Trophoblast cell (in vitro differentiated cells and primary cell): ENCODE results near the gene LRRC8D.
A peak's percentile ranks its signal among the peaks of the same experiment; 100 is the strongest.

Experiments
- DNase-seq, 2 donors: peaks; one replicate each; pipeline ENCODE4 v3.0.0-alpha.2; 2016
- H2AFZ ChIP-seq: 2 replicates; pipeline ENCODE4 v1.6.1; 2013; ENCODE audit warnings: low read length, moderate library complexity, mild to moderate bottlenecking; ENCODE audit not compliant: insufficient read depth, poor library complexity
- H2AK5ac ChIP-seq: 2 replicates; pipeline ENCODE4 v1.6.1; 2013; ENCODE audit warnings: mild to moderate bottlenecking, low read length
- H2BK120ac ChIP-seq: 2 replicates; pipeline ENCODE4 v1.6.1; 2013; ENCODE audit warnings: low read length, mild to moderate bottlenecking, moderate library complexity; ENCODE audit not compliant: insufficient read depth, poor library complexity
- H2BK12ac ChIP-seq: 2 replicates; pipeline ENCODE4 v1.6.1; 2013; ENCODE audit warnings: mild to moderate bottlenecking, low read length, moderate library complexity
- H2BK5ac ChIP-seq: 2 replicates; pipeline ENCODE4 v1.6.1; 2013; ENCODE audit warnings: low read length, low read depth, moderate library complexity, mild to moderate bottlenecking; ENCODE audit not compliant: poor library complexity
- H3K14ac ChIP-seq: 2 replicates; pipeline ENCODE4 v1.6.1; 2013; ENCODE audit warnings: mild to moderate bottlenecking, low read length
- H3K18ac ChIP-seq: 2 replicates; pipeline ENCODE4 v1.6.1; 2013; ENCODE audit warnings: mild to moderate bottlenecking, low read length
- H3K23ac ChIP-seq: 2 replicates; pipeline ENCODE4 v1.6.1; 2013; ENCODE audit warnings: low read length
- H3K27ac ChIP-seq: 2 replicates; pipeline ENCODE4 v1.5.1; 2013; ENCODE audit warnings: low read depth, mild to moderate bottlenecking, inconsistent platforms, low read length, moderate library complexity
- H3K27me3 ChIP-seq: 2 replicates; pipeline ENCODE4 v1.6.1; 2013; ENCODE audit warnings: inconsistent platforms, mild to moderate bottlenecking, low read length, moderate library complexity; ENCODE audit not compliant: insufficient read depth
- H3K36me3 ChIP-seq, 2 experiments: 1 replicate in 1 of 2; 2 replicates in 1 of 2; pipeline ENCODE4 v1.6.1; 2013; ENCODE audit warnings: low read length in 2 of 2, mild to moderate bottlenecking in 2 of 2, moderate library complexity in 1 of 2; ENCODE audit not compliant: insufficient read depth in 2 of 2, control insufficient read depth in 1 of 2
- H3K4ac ChIP-seq: 2 replicates; pipeline ENCODE4 v1.6.1; 2013; ENCODE audit warnings: low read depth, mild to moderate bottlenecking, low read length, moderate library complexity
- H3K4me1 ChIP-seq, 2 experiments: 1 replicate in 1 of 2; 2 replicates in 1 of 2; pipeline ENCODE4 v1.6.1; 2013; ENCODE audit warnings: low read length in 2 of 2, mild to moderate bottlenecking in 2 of 2, moderate library complexity in 1 of 2; ENCODE audit not compliant: insufficient read depth in 2 of 2, control insufficient read depth in 1 of 2
- H3K4me2 ChIP-seq: 2 replicates; pipeline ENCODE4 v1.6.1; 2013; ENCODE audit warnings: inconsistent platforms, mild to moderate bottlenecking, low read length, moderate library complexity
- H3K4me3 ChIP-seq: 2 replicates; pipeline ENCODE4 v1.5.1; 2013; ENCODE audit warnings: mild to moderate bottlenecking, low read depth, low read length, inconsistent platforms
- H3K79me1 ChIP-seq: one replicate; pipeline ENCODE4 v1.6.1; 2013; ENCODE audit warnings: low read length
- H3K79me2 ChIP-seq: 2 replicates; pipeline ENCODE4 v1.6.1; 2013; ENCODE audit warnings: low read length, mild to moderate bottlenecking; ENCODE audit not compliant: control insufficient read depth, insufficient read depth, poor library complexity
- H3K9ac ChIP-seq: 2 replicates; pipeline ENCODE4 v1.6.1; 2013; ENCODE audit warnings: mild to moderate bottlenecking, low read length
- H3K9me3 ChIP-seq: 2 replicates; pipeline ENCODE4 v1.6.1; 2013; ENCODE audit warnings: low read depth, mild to moderate bottlenecking, control low read depth, inconsistent platforms, low read length; ENCODE audit not compliant: insufficient read depth
- H4K12ac ChIP-seq: 2 replicates; pipeline ENCODE4 v1.6.1; 2013; ENCODE audit warnings: low read depth, mild to moderate bottlenecking, low read length, moderate library complexity
- H4K8ac ChIP-seq: 2 replicates; pipeline ENCODE4 v1.6.1; 2013; ENCODE audit warnings: low read depth, mild to moderate bottlenecking, low read length, moderate library complexity
- H4K91ac ChIP-seq: one replicate; pipeline ENCODE4 v1.6.1; 2013; ENCODE audit warnings: low read depth, mild to moderate bottlenecking, low read length, moderate library complexity
- WGBS: extraction: QIAGEN DNeasy Blood & Tissue Kit; methylation state at CpG from one replicate; pipeline ENCODE4 v1.1.7; 2013; ENCODE audit warnings: missing lambda C conversion rate; ENCODE audit not compliant: insufficient read length, insufficient coverage; ENCODE audit errors: extremely low coverage; 5-methylcytosine and 5-hydroxymethylcytosine counted together

The LRRC8D gene

DNA sequence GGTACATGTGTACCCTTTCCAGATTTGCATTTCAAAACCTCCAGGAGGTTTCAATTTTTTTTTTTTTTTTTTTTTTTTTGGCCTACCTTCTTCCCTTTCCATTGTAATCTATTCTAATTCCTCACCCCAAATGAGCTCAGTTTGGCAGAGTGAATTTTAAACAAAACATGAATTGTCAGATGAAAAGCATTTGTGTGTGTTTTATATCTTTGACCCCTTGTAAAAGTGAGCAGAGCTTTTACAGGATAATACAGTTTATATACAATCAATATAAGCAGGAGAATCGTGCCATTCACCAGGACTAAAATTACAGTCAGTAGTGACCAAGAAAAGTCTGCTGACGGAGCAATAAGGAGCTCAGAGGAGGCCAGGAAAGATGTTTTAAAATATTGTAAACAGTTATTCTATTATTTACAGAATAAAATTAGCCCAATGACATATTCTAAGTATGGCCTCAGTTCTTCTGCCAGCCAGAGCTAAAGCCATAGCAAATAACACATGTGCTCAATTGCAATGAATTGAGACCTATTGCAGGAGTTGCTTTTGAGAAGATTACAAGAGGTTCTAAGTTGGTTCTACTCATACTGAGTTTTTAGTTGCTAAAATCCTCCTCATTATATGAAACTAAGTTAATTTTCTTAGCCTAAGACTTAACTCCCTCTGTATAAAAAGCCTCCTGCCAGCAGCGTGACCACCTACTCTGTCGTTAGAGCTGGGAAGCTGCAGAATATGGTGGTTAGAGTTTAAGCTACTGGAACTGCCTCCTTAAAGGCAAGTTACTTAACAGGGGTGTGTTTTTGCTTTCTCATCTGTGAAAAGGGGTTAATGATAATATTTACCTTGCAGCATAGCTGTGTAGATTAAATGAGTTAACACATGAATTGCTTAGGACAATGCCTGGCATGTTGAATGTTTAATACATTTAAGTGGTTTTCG lies 123.3 kb downstream of the LRRC8D start:
- H3K36me3 ChIP-seq = no peaks in the 10 kb centered on the region
- no peak for DNase-seq
- H3K23ac ChIP-seq = no peak overlapping the region
- H3K18ac ChIP-seq = no peak overlapping the region
- no peak overlapping the region for H4K91ac ChIP-seq
- no peak overlapping the region for H4K8ac ChIP-seq
- H3K4me1 ChIP-seq = peaks cover 17 to 19% of the 10 kb centered on the region in 2 experiments
- H3K9me3 ChIP-seq = no peaks in the 10 kb centered on the region
- no peak overlapping the region for H2BK5ac ChIP-seq
- no peak overlapping the region for H2BK12ac ChIP-seq
- peaks cover 8% of the 10 kb centered on the region for H3K79me1 ChIP-seq
- peak overlapping the region; percentile 82 for H3K27ac ChIP-seq
- H3K14ac ChIP-seq = no peak overlapping the region
- WGBS = no CpG with 5 or more reads among the region's 5 CpGs
- no peak overlapping the region for H3K4me2 ChIP-seq
- no peaks in the 10 kb centered on the region for H3K27me3 ChIP-seq
- H3K4ac ChIP-seq = no peak overlapping the region
- H3K9ac ChIP-seq = no peak overlapping the region
- no peaks in the 10 kb centered on the region for H3K79me2 ChIP-seq
- H2AK5ac ChIP-seq = no peak overlapping the region
- H2AFZ ChIP-seq = no peak overlapping the region
- peak overlapping the region; percentile 72 for H2BK120ac ChIP-seq
- no peak overlapping the region for H3K4me3 ChIP-seq
- H4K12ac ChIP-seq = no peak overlapping the region

DNA sequence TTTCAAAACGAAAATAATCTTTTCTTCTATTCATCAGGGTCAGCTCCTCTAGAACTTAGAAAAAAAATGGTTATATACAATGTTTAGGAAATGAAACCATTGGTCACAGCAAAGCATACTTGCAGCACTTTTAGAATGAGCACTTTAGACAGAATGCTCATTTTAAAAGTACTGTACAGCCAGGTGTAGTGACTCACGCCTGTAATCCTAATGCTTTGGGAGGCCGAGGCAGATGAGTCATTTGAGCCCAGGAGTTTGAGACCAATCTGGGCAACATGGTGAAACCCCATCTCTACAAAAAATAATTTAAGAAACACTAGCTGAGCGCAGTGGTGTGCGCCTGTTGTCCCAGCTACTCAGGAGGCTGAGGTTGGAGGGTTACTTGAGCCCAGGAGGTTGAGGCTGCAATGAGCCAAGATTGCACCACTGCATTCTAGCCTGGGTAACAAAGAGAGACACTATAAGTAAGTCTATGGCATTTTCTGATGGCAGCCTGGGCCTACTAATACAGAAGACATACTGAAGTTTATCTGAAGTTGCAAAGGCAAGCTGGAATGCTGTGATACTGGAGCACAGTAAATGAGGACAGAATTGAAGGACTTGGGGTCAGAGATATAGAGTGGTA lies 125.1 kb downstream of the LRRC8D start:
- H3K79me2 ChIP-seq = no peaks in the 10 kb centered on the region
- no peaks in the 10 kb centered on the region for H3K36me3 ChIP-seq
- no peak overlapping the region for H3K4me2 ChIP-seq
- no peak overlapping the region for H2AK5ac ChIP-seq
- no peaks in the 10 kb centered on the region for H3K9me3 ChIP-seq
- no peak overlapping the region for H2AFZ ChIP-seq
- H3K27me3 ChIP-seq = no peaks in the 10 kb centered on the region
- peaks cover 14 to 19% of the 10 kb centered on the region in 2 experiments for H3K4me1 ChIP-seq
- H3K18ac ChIP-seq = no peak overlapping the region
- H4K91ac ChIP-seq = peak overlapping the region; percentile 7
- H3K9ac ChIP-seq = no peak overlapping the region
- H2BK120ac ChIP-seq = no peak overlapping the region
- DNase-seq = peak; percentile 72 to 81
- no peak overlapping the region for H3K4ac ChIP-seq
- no peak overlapping the region for H3K27ac ChIP-seq
- H3K79me1 ChIP-seq = peaks cover 14% of the 10 kb centered on the region
- no peak overlapping the region for H3K14ac ChIP-seq
- no CpG with 5 or more reads among the region's 5 CpGs for WGBS
- H4K12ac ChIP-seq = no peak overlapping the region
- no peak overlapping the region for H3K4me3 ChIP-seq
- peak overlapping the region; percentile 19 for H2BK12ac ChIP-seq
- no peak overlapping the region for H3K23ac ChIP-seq
- H2BK5ac ChIP-seq = no peak overlapping the region
- no peak overlapping the region for H4K8ac ChIP-seq

DNA sequence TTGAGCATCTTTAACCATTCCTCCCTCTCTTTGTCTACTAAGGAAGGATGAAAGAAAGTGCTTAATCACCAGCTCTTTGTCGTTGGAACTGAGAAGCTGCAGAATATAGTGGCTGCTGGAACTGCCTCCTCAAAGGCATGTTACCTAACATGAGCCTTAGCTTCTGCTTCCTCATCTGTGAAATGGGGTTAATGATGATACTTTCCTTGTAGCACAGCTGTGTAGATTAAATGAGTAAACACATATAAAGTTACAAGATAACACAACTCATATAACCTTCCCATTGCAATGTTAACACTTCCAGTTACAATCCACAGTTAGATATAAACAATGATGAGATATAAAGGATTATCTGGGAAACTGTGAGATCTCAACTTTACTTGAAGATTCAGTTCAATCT lies 125.7 kb downstream of the LRRC8D start:
- H3K9me3 ChIP-seq = no peaks in the 10 kb centered on the region
- H2BK120ac ChIP-seq = no peak overlapping the region
- H3K4me2 ChIP-seq = no peak overlapping the region
- H3K4me3 ChIP-seq = no peak overlapping the region
- WGBS = no CpG with 5 or more reads among the region's 1 CpG
- H3K4ac ChIP-seq = no peak overlapping the region
- H3K27me3 ChIP-seq = no peaks in the 10 kb centered on the region
- no peak overlapping the region for H4K12ac ChIP-seq
- no peak for DNase-seq
- H3K14ac ChIP-seq = no peak overlapping the region
- no peaks in the 10 kb centered on the region for H3K36me3 ChIP-seq
- H2BK5ac ChIP-seq = no peak overlapping the region
- H4K91ac ChIP-seq = peak overlapping the region; percentile 11
- H3K4me1 ChIP-seq = peaks cover 14 to 19% of the 10 kb centered on the region in 2 experiments
- H3K23ac ChIP-seq = no peak overlapping the region
- no peak overlapping the region for H2AFZ ChIP-seq
- H3K18ac ChIP-seq = no peak overlapping the region
- peaks cover 14% of the 10 kb centered on the region for H3K79me1 ChIP-seq
- H3K79me2 ChIP-seq = no peaks in the 10 kb centered on the region
- H3K9ac ChIP-seq = no peak overlapping the region
- no peak overlapping the region for H2AK5ac ChIP-seq
- no peak overlapping the region for H3K27ac ChIP-seq
- no peak overlapping the region for H2BK12ac ChIP-seq
- no peak overlapping the region for H4K8ac ChIP-seq

DNA sequence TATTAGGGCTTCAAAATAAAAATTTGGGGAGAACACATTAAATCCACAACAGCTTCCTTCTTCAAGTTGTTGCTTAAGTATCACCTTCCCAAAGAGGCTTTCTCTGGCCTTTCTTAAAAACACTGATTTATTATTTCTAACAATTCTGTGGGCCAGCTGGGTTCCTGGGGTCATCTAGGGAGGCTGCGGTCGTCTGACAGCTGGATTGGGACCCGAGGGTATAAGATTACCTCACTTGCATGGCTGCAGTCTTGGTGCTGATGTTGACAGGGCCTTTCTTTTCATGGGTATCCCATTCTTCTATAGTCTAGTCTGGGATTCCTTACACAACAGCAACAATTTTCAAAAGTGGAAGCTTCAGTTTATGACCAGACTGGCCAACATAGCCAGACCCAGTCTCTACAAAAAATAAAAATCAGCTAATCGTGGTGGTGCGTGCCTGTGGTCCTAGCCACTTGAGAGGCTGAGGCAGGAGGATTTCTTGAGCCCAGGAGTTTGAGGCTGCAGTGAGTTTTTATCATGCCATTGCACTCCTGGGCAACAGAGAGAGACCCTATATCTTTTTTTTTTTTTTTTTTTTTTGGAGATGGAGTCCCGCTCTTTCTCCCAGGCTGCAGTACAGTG lies 128.0 kb downstream of the LRRC8D start:
- H3K4me2 ChIP-seq = no peak overlapping the region
- WGBS = no CpG with 5 or more reads among the region's 6 CpGs

More for the DNA sequence above, 128.0 kb downstream of the LRRC8D start:
- no peak overlapping the region for H2BK120ac ChIP-seq
- H3K14ac ChIP-seq = no peak overlapping the region
- peaks cover 11 to 14% of the 10 kb centered on the region in 2 experiments for H3K4me1 ChIP-seq
- no peak overlapping the region for H3K9ac ChIP-seq
- DNase-seq = no peak
- no peaks in the 10 kb centered on the region for H3K9me3 ChIP-seq
- no peak overlapping the region for H3K18ac ChIP-seq
- no peak overlapping the region for H2AK5ac ChIP-seq
- no peak overlapping the region for H3K27ac ChIP-seq
- no peak overlapping the region for H3K4ac ChIP-seq
- H3K36me3 ChIP-seq = no peaks in the 10 kb centered on the region
- H3K4me3 ChIP-seq = no peak overlapping the region
- no peak overlapping the region for H2AFZ ChIP-seq
- no peak overlapping the region for H3K23ac ChIP-seq
- no peaks in the 10 kb centered on the region for H3K27me3 ChIP-seq
- H2BK5ac ChIP-seq = no peak overlapping the region
- no peak overlapping the region for H4K12ac ChIP-seq
- peak overlapping the region; percentile 70 for H2BK12ac ChIP-seq
- H3K79me2 ChIP-seq = peaks cover 2% of the 10 kb centered on the region
- no peak overlapping the region for H4K8ac ChIP-seq
- peaks cover 17% of the 10 kb centered on the region for H3K79me1 ChIP-seq
- H4K91ac ChIP-seq = peak overlapping the region; percentile 66
